Hepatocyte (in vitro differentiated cells): Measurements from ENCODE around the gene GH2.
"Not testable (repeated sequence)": the region's sequence is repeated elsewhere in the genome, so short reads cannot be mapped to it uniquely, and the experiment has no call there.

Source experiments
- EZH2 ChIP-seq: fragments of 200-600 bp; sonication (generic); IDR thresholded peaks from 2 replicates; pipeline ENCODE4 v1.6.1; 2016; ENCODE audit warnings: antibody characterized with exemption, mild to moderate bottlenecking, borderline replicate concordance
- EZH2phosphoT487 ChIP-seq: fragments of 200-600 bp; sonication (generic); IDR thresholded peaks from one replicate; pipeline ENCODE4 v1.6.1; 2018; ENCODE audit warnings: antibody characterized with exemption, mild to moderate bottlenecking, low read depth, moderate library complexity; ENCODE audit not compliant: unreplicated experiment, severe bottlenecking
- TF ChIP-seq, protein P1 (sequence below): fragments of 200-600 bp; sonication (generic); IDR thresholded peaks from 2 replicates; pipeline ENCODE4 v1.5.1; 2016; ENCODE audit warnings: antibody characterized with exemption, mild to moderate bottlenecking; ENCODE audit not compliant: poor library complexity

DNA sequence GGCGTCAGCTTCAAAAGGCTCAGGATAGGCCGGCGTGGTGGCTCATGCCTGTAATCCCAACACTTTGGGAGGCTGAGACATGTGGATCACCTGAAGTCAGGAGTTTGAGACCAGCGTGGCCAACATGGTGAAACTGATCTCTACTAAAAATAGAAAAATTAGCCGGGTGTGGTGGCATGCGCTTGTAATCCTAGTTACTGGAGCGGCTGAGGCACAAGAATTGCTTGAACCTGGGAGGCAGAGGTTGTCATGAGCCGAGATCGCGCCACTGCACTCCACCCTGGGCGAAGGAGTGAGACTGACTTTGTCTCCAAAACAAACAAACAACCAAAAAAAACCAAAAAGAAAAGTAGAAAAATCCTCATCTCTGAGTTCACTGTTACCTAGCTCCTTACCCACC, 3.4 kb upstream of the GH2 start:
- not testable (repeated sequence) for TF ChIP-seq EZH2, EZH2phosphoT487
- TF ChIP-seq, protein P1, sequence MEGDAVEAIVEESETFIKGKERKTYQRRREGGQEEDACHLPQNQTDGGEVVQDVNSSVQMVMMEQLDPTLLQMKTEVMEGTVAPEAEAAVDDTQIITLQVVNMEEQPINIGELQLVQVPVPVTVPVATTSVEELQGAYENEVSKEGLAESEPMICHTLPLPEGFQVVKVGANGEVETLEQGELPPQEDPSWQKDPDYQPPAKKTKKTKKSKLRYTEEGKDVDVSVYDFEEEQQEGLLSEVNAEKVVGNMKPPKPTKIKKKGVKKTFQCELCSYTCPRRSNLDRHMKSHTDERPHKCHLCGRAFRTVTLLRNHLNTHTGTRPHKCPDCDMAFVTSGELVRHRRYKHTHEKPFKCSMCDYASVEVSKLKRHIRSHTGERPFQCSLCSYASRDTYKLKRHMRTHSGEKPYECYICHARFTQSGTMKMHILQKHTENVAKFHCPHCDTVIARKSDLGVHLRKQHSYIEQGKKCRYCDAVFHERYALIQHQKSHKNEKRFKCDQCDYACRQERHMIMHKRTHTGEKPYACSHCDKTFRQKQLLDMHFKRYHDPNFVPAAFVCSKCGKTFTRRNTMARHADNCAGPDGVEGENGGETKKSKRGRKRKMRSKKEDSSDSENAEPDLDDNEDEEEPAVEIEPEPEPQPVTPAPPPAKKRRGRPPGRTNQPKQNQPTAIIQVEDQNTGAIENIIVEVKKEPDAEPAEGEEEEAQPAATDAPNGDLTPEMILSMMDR: not testable (repeated sequence)
